IPS-11a (cell line): ENCODE data around the gene MBP.

Source experiments
- H3K4me3 ChIP-seq: one replicate; pipeline ENCODE4 v1.5.1; 2013; ENCODE audit warnings: low read depth, low read length, control low read depth

The MBP gene

DNA sequence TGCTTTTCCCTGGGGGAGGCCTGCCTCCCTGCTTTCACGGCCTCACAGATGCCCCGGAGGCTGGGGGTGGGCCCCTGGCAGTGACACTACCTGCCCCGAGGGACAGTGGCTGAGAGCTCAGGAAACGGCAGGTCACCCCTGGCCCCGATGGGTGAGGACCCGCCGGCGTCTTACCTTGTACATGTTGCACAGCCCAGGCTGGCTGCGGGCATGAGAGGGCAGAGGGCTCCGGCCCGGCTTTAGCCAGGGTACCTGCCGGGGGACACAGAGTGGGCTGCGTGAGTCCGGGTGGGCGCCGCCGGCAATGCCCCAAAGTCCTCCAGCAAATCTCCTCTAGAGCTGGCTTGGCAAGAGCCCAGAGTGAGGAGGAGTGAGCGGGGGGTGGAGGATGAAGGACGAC is 122.9 kb downstream of the MBP start:
- H3K4me3 ChIP-seq = no peak overlapping the region

GRCh38 chr18:77008576-77009315 is 123.8 kb downstream of the MBP start:
- H3K4me3 ChIP-seq = no peak overlapping the region

DNA sequence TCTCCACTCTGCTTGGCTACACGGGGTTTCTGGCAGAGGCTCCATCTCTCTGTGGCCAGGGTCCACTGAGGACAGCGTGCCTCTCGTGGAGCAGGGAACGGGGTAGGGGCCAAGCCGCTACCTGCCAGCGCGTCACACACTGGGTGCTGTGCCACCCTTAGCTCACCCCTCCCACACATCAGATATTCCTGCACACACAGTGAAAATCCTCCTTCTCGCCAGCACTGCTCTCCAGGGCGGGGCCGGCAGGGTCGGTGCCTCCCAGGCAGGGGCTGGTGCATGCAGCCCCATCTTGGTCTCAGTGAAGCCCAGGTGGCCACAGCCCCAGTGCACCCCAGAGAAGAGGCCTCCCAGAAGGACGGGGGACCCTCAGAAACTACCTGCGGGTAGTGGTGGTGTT is 124.6 kb downstream of the MBP start:
- H3K4me3 ChIP-seq = no peak overlapping the region

DNA sequence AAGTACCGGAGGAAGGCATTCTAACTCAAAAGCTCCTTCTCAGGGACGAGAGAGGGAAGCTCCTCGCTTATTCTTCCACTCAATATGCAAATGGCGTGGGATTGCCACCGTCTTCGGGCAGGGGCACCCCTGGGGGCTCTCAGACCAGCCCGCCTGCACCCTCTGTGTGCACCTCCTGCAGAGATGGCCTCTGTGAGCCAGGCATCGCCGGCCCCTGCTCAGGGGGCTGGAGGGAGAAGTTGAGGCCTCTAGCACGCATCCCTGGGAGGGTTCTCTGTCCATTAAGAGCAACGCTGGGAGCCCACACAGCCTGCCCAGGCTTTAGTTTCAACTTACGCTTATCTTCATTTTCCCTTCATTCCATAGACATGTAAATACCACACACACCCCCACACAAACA is 125.3 kb downstream of the MBP start:
- no peak overlapping the region for H3K4me3 ChIP-seq

DNA sequence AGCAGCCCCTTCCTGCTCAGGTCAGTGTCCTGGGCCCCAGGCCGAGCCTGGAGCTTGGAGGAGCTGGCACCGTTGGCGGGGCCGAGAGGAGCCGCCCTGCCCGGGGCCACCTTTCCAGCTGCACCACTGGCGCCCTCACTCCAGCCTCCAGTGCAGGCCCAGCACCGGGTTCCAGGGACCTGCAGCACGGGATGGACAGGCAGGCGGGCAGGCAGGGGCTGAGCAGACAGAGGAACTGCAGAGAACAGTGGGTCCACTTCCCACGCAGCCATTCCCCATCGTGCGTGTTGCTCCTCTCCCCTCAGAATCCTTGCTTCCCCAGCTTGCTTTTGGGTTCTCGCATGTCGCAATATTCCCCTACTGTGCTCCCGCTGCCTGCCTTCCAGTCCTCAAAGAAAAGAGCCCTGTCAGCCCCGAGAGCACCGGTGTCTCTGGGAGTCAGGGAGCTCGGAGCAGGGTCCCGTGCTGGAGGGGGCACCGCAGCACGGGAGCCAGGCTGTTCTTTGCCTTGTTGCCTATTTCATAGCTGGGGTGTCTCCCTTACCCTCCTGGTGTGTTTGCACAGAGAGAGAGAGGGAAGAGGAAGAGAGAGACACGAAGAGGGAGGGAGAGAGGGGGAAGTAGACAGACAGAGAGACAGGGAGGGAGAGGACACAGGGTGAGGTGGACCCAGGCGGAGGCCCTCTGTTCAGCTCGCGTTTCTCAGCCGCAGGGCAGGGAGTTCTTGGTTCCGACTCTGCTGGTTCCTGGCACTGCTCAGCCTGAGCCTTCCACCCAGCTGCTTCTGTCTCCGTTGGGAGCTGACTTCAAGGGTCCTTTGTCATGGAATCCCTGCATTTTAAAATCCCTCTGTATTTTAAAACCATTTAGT is 126.0 kb downstream of the MBP start:
- H3K4me3 ChIP-seq = no peak overlapping the region

- no peak overlapping the region for H3K4me3 ChIP-seq
Observed at GRCh38 chr18:77005651-77006195, 126.9 kb downstream of the MBP start.

- no peak overlapping the region for H3K4me3 ChIP-seq
Observed at GRCh38 chr18:77004555-77005380, 127.8 kb downstream of the MBP start.

DNA sequence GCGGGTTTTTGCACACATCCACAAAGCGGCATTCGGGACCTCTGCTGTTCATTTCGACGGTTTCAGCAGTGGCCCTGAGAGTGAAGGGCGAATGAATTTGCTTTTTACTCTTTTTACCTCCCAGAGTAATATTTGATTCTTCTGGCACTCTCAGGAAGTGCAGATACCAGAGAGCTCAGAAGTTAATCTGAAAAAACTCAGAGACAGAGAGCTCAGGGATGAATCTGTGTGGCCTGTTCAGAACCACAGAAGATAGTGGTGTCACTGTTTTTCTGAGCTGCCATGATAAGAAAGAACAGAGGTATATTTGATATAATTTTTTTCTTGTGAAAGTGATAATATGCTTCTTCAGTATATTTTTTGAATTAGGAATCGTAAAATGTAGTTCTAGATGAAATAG is 129.3 kb downstream of the MBP start:
- no peak overlapping the region for H3K4me3 ChIP-seq

DNA sequence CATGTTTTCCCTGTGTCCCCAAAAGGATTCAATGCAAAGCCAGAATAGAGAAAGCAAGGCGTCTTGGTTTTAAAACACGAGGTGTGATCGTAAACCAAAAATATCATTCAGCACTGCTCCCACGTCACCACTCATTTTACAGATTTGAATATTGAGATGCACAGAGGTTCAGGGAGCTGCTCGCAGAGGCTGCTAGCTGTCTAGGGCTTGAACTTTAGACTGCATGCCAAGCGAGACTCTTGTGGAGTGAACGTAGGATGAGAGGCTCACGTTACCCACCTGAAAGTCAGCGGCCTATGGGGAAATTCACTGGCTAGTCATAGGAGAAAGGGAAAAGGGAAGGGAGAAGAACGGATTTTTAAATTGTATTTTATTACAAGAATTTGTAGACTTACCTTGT is 130.1 kb downstream of the MBP start:
- H3K4me3 ChIP-seq = no peak overlapping the region

DNA sequence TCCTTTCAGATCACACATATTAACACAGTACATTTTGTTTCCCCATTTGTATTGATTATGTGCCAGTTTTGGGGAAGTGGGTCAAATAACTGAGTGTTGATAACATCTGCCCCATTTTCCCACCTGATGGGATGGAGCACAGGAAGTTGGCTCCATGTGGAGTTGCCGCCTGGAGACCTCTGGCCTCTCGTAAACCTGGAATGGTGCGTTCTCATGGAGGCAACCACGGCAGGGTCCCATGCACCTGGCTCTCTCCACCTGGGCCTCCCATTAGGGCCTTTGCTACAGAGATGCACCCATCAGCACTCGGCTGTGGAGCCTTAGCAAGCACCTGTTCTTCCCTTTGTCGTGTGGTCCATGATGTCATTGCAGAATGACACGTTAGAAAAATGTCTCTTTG is 130.6 kb downstream of the MBP start:
- no peak overlapping the region for H3K4me3 ChIP-seq

DNA sequence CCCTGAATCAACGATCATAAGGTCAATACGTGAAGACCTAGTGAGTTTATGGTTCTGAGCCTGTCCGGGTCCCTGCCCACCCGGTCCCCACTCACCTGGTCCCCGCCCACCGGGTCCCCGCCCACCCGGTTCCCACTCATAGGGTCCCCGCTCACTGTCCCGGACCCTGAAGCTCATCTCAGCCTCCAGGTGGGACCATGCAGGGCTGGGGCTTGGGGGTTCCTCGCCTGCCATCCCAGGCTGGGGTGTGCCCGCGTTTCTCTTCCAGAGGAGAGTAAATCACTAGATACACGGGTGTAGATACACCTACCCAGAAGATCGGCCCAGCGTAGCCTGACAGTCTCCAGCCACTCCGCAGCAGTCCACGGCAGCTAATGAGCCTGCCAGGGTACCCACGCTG is 131.5 kb downstream of the MBP start:
- no peak overlapping the region for H3K4me3 ChIP-seq

- no peak overlapping the region for H3K4me3 ChIP-seq
Observed at GRCh38 chr18:77000527-77000926, 132.1 kb downstream of the MBP start.

- H3K4me3 ChIP-seq = no peak overlapping the region
Observed at GRCh38 chr18:76999077-76999476, 133.5 kb downstream of the MBP start.

DNA sequence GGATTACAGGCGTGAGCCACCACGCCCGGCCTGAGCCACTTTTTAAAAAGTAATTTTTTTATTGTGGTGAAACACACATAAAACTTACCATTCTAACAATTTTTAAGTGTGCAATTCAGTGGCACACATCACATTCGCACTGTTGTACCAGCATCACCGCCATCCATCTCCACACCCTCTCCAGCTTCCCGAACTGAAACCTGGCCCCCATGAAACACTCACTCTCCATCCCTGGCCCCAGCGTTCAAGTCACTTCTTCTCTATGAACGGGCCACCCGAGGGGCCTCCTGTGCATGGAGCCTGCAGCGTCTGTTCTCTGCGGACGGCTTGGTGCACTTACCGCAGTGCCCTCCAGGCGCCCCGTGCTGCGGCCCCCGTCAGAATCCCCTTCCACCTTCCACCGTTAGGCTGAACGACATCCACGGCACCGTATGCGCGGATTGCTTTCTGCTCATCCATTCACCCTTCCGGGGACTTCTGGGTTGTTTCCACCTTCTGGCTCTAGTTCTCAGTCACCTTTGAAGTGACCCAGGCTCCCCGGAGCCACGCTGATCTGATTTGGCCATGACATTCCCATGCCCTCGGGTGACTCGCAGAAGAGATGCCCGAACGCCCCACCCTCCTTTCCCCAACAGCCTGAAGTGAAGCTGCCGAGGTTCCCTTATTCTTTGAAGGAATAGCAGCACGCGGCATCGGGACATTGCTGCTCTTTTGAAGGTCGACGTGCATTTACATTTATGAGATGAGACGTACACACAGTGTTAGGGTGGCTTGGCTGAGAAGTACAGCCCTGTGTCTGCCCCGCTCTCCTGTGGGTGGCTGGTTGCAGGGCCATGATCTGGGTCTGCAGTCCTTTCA is 134.4 kb downstream of the MBP start:
- no peak overlapping the region for H3K4me3 ChIP-seq

- H3K4me3 ChIP-seq = no peak overlapping the region
Observed at GRCh38 chr18:76996429-76996828, 136.2 kb downstream of the MBP start.

GRCh38 chr18:76995896-76996295 is 136.7 kb downstream of the MBP start:
- H3K4me3 ChIP-seq = no peak overlapping the region

DNA sequence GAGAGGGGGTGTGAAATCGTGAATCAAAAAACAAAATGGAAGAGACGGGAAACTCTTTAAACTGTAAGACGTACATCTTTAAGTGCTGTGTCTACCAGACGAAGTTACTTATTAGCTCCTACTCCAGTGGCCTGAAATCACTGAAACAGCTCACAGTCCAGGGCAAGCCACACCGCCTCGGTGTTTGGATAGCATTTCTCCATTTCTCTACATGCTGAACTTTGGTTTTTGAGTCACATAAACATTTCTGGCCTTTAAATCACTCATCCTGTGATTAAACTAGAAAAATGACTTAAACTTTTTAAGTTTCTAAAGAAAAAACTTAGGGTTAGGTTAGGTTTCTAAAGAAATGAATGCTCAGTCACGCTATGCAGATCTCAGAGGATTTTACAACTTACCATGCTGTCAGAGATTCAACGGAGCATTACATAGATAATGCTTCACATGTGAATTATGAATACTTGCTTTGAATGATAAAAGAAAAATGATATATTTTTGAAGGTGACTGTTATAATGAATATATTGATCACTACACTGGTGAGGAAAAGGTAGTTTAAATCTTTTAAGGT is 138.4 kb downstream of the MBP start:
- no peak overlapping the region for H3K4me3 ChIP-seq

- H3K4me3 ChIP-seq = no peak overlapping the region
Observed at GRCh38 chr18:76993573-76993972, 139.0 kb downstream of the MBP start.

GRCh38 chr18:76993085-76993382 is 139.5 kb downstream of the MBP start:
- no peak overlapping the region for H3K4me3 ChIP-seq
